HEK293 (cell line): ENCODE measurements around the gene DIS3L2.

Experiments used
- FEZF1 ChIP-seq: fragments of 450-650 bp; formaldehyde crosslinking; IDR thresholded peaks from 2 replicates; pipeline ENCODE4 v1.5.1; 2016; ENCODE audit warnings: missing biosample characterization, missing genetic modification characterization
- GLIS1 ChIP-seq: fragments of 450-650 bp; formaldehyde crosslinking; IDR thresholded peaks from 2 replicates; pipeline ENCODE4 v1.5.1; 2016; ENCODE audit warnings: missing biosample characterization, missing genetic modification characterization
- INSM2 ChIP-seq: fragments of 450-650 bp; formaldehyde crosslinking; IDR thresholded peaks from 2 replicates; pipeline ENCODE4 v1.5.1; 2016; ENCODE audit warnings: missing biosample characterization, missing genetic modification characterization
- KLF7 ChIP-seq: fragments of 450-650 bp; formaldehyde crosslinking; IDR thresholded peaks from 2 replicates; pipeline ENCODE4 v1.5.1; 2016; ENCODE audit warnings: missing biosample characterization, missing genetic modification characterization, borderline replicate concordance
- SALL2 ChIP-seq: fragments of 450-650 bp; formaldehyde crosslinking; IDR thresholded peaks from 2 replicates; pipeline ENCODE4 v1.5.0; 2017; ENCODE audit warnings: missing biosample characterization, mild to moderate bottlenecking, missing genetic modification characterization, borderline replicate concordance
- SETDB1 ChIP-seq: IDR thresholded peaks from one replicate; pipeline ENCODE4 v1.6.1; 2017; ENCODE audit warnings: mild to moderate bottlenecking, low read length, moderate library complexity, mixed read lengths; ENCODE audit not compliant: insufficient read length
- TSHZ1 ChIP-seq: fragments of 450-650 bp; formaldehyde crosslinking; IDR thresholded peaks from 2 replicates; pipeline ENCODE4 v1.5.1; 2016; ENCODE audit warnings: missing biosample characterization, missing genetic modification characterization, borderline replicate concordance
- ZBTB10 ChIP-seq: fragments of 450-650 bp; formaldehyde crosslinking; IDR thresholded peaks from 2 replicates; pipeline ENCODE4 v1.5.1; 2016; ENCODE audit warnings: missing biosample characterization, missing genetic modification characterization
- ZBTB26 ChIP-seq: fragments of 450-650 bp; formaldehyde crosslinking; optimal IDR thresholded peaks from 2 replicates; pipeline ENCODE3; 2016; ENCODE audit warnings: missing biosample characterization, mild to moderate bottlenecking, missing genetic modification characterization
- ZNF133 ChIP-seq: fragments of 450-650 bp; formaldehyde crosslinking; IDR thresholded peaks from 2 replicates; pipeline ENCODE4 v1.5.1; 2016; ENCODE audit warnings: missing biosample characterization, missing genetic modification characterization
- ZNF155 ChIP-seq: fragments of 450-650 bp; formaldehyde crosslinking; IDR thresholded peaks from 2 replicates; pipeline ENCODE4 v1.5.1; 2016; ENCODE audit warnings: missing biosample characterization, missing genetic modification characterization
- ZNF223 ChIP-seq: fragments of 450-650 bp; formaldehyde crosslinking; IDR thresholded peaks from 2 replicates; pipeline ENCODE4 v1.5.1; 2016; ENCODE audit warnings: missing biosample characterization, missing genetic modification characterization
- ZNF24 ChIP-seq: fragments of 450-650 bp; formaldehyde crosslinking; IDR thresholded peaks from 2 replicates; pipeline ENCODE4 v1.5.1; 2016; ENCODE audit warnings: missing biosample characterization, missing genetic modification characterization
- ZNF394 ChIP-seq: fragments of 450-650 bp; formaldehyde crosslinking; IDR thresholded peaks from 2 replicates; pipeline ENCODE4 v1.5.1; 2016; ENCODE audit warnings: missing biosample characterization, missing genetic modification characterization, mild to moderate bottlenecking, moderate library complexity, borderline replicate concordance
- ZNF549 ChIP-seq: fragments of 450-650 bp; IDR thresholded peaks from 2 replicates; pipeline ENCODE4 v1.5.1; 2018; ENCODE audit warnings: missing biosample characterization, missing genetic modification characterization, mild to moderate bottlenecking, inconsistent platforms, moderate library complexity
- ZNF596 ChIP-seq: fragments of 450-650 bp; IDR thresholded peaks from 2 replicates; pipeline ENCODE4 v1.5.0; 2018; ENCODE audit warnings: missing biosample characterization, mild to moderate bottlenecking, missing genetic modification characterization, moderate library complexity
- ZNF624 ChIP-seq: fragments of 450-650 bp; formaldehyde crosslinking; IDR thresholded peaks from 2 replicates; pipeline ENCODE4 v1.5.1; 2017; ENCODE audit warnings: missing biosample characterization, missing genetic modification characterization
- ZNF670 ChIP-seq: fragments of 450-650 bp; formaldehyde crosslinking; IDR thresholded peaks from 2 replicates; pipeline ENCODE4 v1.5.1; 2016; ENCODE audit warnings: missing biosample characterization, missing genetic modification characterization, low read depth
- ZNF692 ChIP-seq: fragments of 450-650 bp; formaldehyde crosslinking; IDR thresholded peaks from 2 replicates; pipeline ENCODE4 v1.5.1; 2016; ENCODE audit warnings: missing biosample characterization, missing genetic modification characterization
- ZNF704 ChIP-seq: fragments of 450-650 bp; formaldehyde crosslinking; IDR thresholded peaks from 2 replicates; pipeline ENCODE4 v1.5.1; 2016; ENCODE audit warnings: missing biosample characterization, missing genetic modification characterization
- ZNF768 ChIP-seq: fragments of 450-650 bp; formaldehyde crosslinking; IDR thresholded peaks from 2 replicates; pipeline ENCODE4 v1.5.1; 2018; ENCODE audit warnings: missing biosample characterization, mild to moderate bottlenecking, missing genetic modification characterization
- ZNF776 ChIP-seq: fragments of 450-650 bp; formaldehyde crosslinking; IDR thresholded peaks from 2 replicates; pipeline ENCODE4 v1.5.0; 2017; ENCODE audit warnings: missing biosample characterization, missing genetic modification characterization, borderline replicate concordance
- ZSCAN5A ChIP-seq: fragments of 450-650 bp; formaldehyde crosslinking; IDR thresholded peaks from 2 replicates; pipeline ENCODE4 v1.5.1; 2016; ENCODE audit warnings: missing biosample characterization, missing genetic modification characterization

The DIS3L2 gene

GRCh38 chr2:231961349-231962166 is at the start of gene DIS3L2 (continued):
- peak; percentile 70; the same call in 1 of the 2 replicates for TF ChIP-seq FEZF1 (tag by site-specific recombination)
- peak; percentile 94 for TF ChIP-seq GLIS1
- TF ChIP-seq SALL2 (tag by site-specific recombination) = no peak
- no peak for TF ChIP-seq ZNF155 (tag by site-specific recombination)
- TF ChIP-seq KLF7 (tag by site-specific recombination) = peak; percentile 60; the same call in 1 of the 2 replicates
- TF ChIP-seq ZNF670 (tag by site-specific recombination) = no peak
- TF ChIP-seq INSM2 (tag by site-specific recombination) = peak; percentile 55; the same call in 1 of the 2 replicates
- TF ChIP-seq ZNF776 (tag by site-specific recombination) = no peak
- TF ChIP-seq ZNF596 = 0 out of 2 replicates have a peak, but pooled peaks have one; percentile 5
- TF ChIP-seq ZSCAN5A = 0 out of 2 replicates have a peak, but pooled peaks have one; percentile 37
- TF ChIP-seq ZNF692 (tag by site-specific recombination) = peak; percentile 59; the same call in 1 of the 2 replicates
- TF ChIP-seq ZBTB10 (tag by site-specific recombination) = 0 out of 2 replicates have a peak, but pooled peaks have one; percentile 35
- no peak for TF ChIP-seq ZNF704 (tag by site-specific recombination)
- TF ChIP-seq ZNF394 = 0 out of 2 replicates have a peak, but pooled peaks have one; percentile 28
- TF ChIP-seq TSHZ1 (tag by site-specific recombination) = no peak
- TF ChIP-seq ZNF624 = no peak
- TF ChIP-seq ZNF549 (tag by site-specific recombination) = no peak
- TF ChIP-seq ZNF768 (tag by site-specific recombination) = no peak
- TF ChIP-seq ZNF24 (tag by site-specific recombination) = 0 out of 2 replicates have a peak, but pooled peaks have one; percentile 27
- TF ChIP-seq ZNF223 (tag by site-specific recombination) = no peak
- TF ChIP-seq ZNF133 = no peak
- TF ChIP-seq ZBTB26 = peak; percentile 96
- TF ChIP-seq SETDB1 = no peak
